Stomach (tissue), 4 donors: Measurements from ENCODE around the gene GOLGA6L4.
"Not testable (repeated sequence)": the region's sequence is repeated elsewhere in the genome, so short reads cannot be mapped to it uniquely, and the experiment has no call there.

Source experiments
- EP300 ChIP-seq: sonication (generic); formaldehyde crosslinking; IDR thresholded peaks from one replicate; pipeline ENCODE4 v1.6.1; 2017; ENCODE audit warnings: antibody characterized with exemption
- POLR2A ChIP-seq, 4 donors: fragments of 450-650 bp; IDR thresholded peaks; one replicate each; pipeline ENCODE4 v1.6.1; 2016; ENCODE audit warnings: antibody characterized with exemption in 4 of 4, control low read depth in 2 of 4, mild to moderate bottlenecking in 1 of 4, moderate library complexity in 1 of 4
- TF ChIP-seq, protein P1 (sequence below), 7 experiments: fragments of 450-650 bp in 4 of 7; fragments of 200-600 bp in 3 of 7; sonication (generic) in 3 of 7; IDR thresholded peaks; one replicate each; pipeline ENCODE4 v1.5.1; 2016 to 2019; ENCODE audit warnings: antibody characterized with exemption in 7 of 7, control low read depth in 2 of 7, mild to moderate bottlenecking in 1 of 7

DNA sequence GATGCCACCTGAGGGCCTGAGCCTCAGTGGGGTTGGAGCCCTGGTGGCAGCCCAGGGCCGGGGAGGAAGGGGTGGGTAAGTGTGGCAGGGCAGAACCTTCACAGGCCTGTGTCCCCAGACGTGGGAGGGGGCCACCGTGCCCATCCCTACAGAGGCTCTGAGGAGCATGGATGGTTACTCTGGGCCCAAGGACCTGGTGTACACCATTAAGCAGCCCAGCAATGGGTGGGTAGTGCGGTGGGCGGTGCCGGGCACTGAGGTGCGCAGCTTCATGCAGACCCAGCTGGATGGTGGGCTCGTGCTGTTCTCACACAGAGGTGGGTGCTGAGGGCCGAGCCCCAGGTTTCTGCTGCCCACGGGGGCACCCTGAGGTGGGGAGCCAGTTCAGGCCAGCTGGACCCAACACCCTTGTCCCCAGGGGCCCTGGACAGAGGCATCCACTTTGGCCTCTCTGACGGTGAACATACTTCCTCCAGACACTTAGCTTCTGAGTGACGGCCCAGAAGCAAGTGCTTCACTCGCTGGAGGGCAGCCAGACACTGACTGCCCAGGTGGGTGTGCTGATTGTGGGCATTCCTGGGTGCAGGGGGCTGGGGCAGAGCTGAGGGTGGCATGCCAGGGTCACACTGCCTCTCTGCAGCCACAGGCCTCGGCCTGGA lies 38.9 kb upstream of the GOLGA6L4 start:
- TF ChIP-seq, protein P1, sequence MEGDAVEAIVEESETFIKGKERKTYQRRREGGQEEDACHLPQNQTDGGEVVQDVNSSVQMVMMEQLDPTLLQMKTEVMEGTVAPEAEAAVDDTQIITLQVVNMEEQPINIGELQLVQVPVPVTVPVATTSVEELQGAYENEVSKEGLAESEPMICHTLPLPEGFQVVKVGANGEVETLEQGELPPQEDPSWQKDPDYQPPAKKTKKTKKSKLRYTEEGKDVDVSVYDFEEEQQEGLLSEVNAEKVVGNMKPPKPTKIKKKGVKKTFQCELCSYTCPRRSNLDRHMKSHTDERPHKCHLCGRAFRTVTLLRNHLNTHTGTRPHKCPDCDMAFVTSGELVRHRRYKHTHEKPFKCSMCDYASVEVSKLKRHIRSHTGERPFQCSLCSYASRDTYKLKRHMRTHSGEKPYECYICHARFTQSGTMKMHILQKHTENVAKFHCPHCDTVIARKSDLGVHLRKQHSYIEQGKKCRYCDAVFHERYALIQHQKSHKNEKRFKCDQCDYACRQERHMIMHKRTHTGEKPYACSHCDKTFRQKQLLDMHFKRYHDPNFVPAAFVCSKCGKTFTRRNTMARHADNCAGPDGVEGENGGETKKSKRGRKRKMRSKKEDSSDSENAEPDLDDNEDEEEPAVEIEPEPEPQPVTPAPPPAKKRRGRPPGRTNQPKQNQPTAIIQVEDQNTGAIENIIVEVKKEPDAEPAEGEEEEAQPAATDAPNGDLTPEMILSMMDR (IDR thresholded peaks at IDR 0.05): not testable (repeated sequence)
- not testable (repeated sequence) for TF ChIP-seq EP300; POLR2A (IDR thresholded peaks at IDR 0.05)
